Liver (tissue), 3 donors: ENCODE data around the gene ARHGAP30.

Source experiments
- EGR1 ChIP-seq, 2 donors: IDR thresholded peaks; 2 replicates each; pipeline ENCODE4 v1.6.1; 2016 to 2018; ENCODE audit warnings: antibody characterized with exemption in 2 of 2, low read depth in 2 of 2
- FOXA1 ChIP-seq: IDR thresholded peaks from 2 replicates; pipeline ENCODE4 v1.6.1; 2016; ENCODE audit warnings: antibody characterized with exemption
- HNF4A ChIP-seq, 2 donors: conservative IDR thresholded peaks; 2 replicates each; pipeline ENCODE4 v1.6.1; 2016; ENCODE audit warnings: antibody characterized with exemption in 2 of 2, mild to moderate bottlenecking in 2 of 2
- JUND ChIP-seq, 2 donors: IDR thresholded peaks; 2 replicates each; pipeline ENCODE4 v1.6.1; 2016; ENCODE audit warnings: antibody characterized with exemption in 2 of 2
- TF ChIP-seq, protein P1 (sequence below): fragments of 150-350 bp; IDR thresholded peaks from 2 replicates; pipeline ENCODE4 v1.5.1; 2017; ENCODE audit warnings: improper control_type of control experiment, low read depth, low read length; ENCODE audit not compliant: missing input control
- TF ChIP-seq, protein P2 (sequence below): IDR thresholded peaks from 2 replicates; pipeline ENCODE4 v1.6.1; 2016; ENCODE audit warnings: antibody characterized with exemption
- TF ChIP-seq, protein P3 (sequence below): IDR thresholded peaks from 2 replicates; pipeline ENCODE4 v1.6.1; 2016; ENCODE audit warnings: antibody characterized with exemption
- donor health status: healthy.
- donor health status: healthy.

DNA sequence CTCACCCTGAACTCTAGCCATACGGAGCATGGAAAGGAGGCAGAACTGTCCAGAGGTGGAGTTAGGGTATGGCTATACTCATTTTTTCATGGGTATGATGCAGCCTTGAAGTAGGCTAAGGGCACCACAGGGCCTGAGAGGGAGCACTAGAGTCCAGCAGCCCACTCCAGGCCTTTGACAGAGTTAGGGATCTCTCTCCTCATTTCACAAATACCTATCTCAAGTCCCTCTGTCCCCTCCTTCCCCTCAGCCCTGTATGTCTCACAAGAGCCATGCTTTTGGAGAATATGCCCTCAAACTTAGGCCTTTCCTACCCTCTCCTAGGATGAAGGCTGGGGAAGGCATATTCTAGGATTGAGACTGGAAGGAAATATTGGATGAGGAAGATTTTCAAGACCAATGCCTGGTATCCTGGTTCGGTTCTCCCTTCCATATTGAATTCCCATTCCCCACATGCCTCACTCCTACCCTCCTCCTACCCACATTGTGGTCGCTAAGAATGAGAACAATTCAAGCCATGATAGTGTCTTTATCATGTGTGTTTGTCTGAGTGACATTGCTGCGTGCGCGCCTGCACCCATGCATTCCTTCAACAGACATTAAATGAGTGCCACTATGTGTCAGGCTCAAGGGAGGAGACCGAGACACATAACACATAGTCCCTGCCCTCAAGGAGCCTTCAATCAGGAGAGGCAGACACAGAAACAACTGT, 22.3 kb upstream of the ARHGAP30 start:
- TF ChIP-seq, protein P1, sequence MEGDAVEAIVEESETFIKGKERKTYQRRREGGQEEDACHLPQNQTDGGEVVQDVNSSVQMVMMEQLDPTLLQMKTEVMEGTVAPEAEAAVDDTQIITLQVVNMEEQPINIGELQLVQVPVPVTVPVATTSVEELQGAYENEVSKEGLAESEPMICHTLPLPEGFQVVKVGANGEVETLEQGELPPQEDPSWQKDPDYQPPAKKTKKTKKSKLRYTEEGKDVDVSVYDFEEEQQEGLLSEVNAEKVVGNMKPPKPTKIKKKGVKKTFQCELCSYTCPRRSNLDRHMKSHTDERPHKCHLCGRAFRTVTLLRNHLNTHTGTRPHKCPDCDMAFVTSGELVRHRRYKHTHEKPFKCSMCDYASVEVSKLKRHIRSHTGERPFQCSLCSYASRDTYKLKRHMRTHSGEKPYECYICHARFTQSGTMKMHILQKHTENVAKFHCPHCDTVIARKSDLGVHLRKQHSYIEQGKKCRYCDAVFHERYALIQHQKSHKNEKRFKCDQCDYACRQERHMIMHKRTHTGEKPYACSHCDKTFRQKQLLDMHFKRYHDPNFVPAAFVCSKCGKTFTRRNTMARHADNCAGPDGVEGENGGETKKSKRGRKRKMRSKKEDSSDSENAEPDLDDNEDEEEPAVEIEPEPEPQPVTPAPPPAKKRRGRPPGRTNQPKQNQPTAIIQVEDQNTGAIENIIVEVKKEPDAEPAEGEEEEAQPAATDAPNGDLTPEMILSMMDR, result no peak
- TF ChIP-seq EGR1 (IDR thresholded peaks at IDR 0.05; ENCODE audit: low read depth in 2 of 2), result no peak
- TF ChIP-seq, protein P2, sequence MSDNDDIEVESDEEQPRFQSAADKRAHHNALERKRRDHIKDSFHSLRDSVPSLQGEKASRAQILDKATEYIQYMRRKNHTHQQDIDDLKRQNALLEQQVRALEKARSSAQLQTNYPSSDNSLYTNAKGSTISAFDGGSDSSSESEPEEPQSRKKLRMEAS, result no peak
- no peak for TF ChIP-seq JUND (IDR thresholded peaks at IDR 0.05)
- TF ChIP-seq HNF4A (conservative IDR thresholded peaks at IDR 0.05), result no peak
- no peak for TF ChIP-seq FOXA1
- TF ChIP-seq, protein P3, sequence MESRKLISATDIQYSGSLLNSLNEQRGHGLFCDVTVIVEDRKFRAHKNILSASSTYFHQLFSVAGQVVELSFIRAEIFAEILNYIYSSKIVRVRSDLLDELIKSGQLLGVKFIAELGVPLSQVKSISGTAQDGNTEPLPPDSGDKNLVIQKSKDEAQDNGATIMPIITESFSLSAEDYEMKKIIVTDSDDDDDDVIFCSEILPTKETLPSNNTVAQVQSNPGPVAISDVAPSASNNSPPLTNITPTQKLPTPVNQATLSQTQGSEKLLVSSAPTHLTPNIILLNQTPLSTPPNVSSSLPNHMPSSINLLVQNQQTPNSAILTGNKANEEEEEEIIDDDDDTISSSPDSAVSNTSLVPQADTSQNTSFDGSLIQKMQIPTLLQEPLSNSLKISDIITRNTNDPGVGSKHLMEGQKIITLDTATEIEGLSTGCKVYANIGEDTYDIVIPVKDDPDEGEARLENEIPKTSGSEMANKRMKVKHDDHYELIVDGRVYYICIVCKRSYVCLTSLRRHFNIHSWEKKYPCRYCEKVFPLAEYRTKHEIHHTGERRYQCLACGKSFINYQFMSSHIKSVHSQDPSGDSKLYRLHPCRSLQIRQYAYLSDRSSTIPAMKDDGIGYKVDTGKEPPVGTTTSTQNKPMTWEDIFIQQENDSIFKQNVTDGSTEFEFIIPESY, result no peak
